Smooth muscle cell of the brain vasculature (primary cell): ENCODE results near the gene CWH43.
"Not testable (repeated sequence)": the region's sequence is repeated elsewhere in the genome, so short reads cannot be mapped to it uniquely, and the experiment has no call there.

Experiments used
- DNase-seq: peaks from one replicate; pipeline ENCODE4 v3.0.0-alpha.2; 2012; ENCODE audit warnings: low read depth, low spot score

Gene CWH43

DNA sequence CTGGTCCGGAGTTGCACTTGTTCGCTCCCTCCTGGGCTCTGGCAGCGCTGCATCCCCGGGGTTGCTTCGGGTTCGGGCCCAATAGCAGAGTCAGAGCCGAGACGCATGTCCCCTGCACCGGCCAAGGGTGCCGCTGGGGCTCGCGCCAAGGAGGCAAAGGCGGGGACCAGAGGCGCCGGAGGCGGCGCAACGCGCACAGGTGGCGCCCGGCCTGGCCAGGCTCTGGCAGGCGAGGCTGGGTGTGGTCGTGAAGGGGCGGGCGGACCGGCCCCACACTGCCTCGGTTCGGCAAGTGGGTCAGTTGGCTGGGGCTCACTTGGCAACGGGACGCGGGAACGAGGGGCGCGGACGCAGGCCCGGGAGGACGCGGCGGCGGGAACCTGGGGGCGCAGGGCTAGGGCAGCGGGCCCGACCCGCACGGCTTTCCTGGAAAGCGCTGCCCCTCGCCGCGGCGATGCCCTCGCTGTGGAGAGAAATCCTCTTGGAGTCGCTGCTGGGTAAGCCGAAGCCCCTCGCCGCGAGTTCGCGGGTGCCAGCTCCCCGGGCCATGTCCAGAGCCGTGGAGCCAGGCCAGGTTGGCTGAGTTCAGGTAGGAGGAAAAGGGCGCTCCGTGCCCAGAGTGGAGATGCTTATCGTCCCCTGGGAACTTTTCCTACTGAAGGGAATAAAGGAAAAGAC lies at the start of gene CWH43:
CWH43 (plus strand) TSS at position 300 of the 678 bp plus-strand sequence; CDS start at position 455, 155 bp downstream.
- no peak for DNase-seq

DNA sequence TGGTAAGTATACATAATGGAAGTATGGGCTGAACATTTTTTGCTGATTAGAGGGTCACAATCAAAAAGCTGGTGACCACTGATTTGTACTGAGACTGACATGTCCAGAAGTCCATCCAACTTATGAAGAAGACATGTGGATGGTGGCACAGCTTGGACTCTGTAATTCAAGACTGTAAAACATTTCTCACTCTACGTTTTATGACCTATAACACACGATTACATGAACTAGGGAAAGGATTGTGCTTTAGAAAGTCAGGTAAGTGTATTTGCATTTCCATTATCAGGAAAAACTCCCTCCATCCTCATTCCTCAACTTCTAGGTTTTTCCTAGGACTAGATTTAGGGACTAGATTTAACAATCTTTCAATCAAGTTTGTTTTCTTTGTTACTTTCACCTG lies 49.0 kb upstream of the CWH43 start:
- DNase-seq, result no peak

DNA sequence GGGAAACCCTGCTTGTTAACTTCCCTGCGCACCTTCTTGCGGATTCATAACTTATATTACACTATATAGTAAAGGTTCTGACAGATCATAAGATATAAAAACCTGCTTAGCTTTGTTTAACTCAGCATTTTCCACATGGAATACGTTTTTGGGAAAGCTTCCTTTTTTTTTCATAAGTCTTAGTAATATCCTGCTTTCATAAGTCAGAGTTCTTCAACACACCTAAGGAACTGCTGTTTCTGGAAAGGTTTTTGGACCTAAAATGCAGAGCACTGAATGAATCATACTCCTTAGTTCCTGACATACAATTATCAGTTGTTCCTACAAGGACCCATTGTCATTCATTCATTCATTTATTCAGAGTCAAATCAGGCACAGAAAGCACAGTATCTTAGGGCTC lies 47.2 kb upstream of the CWH43 start:
- no peak for DNase-seq

DNA sequence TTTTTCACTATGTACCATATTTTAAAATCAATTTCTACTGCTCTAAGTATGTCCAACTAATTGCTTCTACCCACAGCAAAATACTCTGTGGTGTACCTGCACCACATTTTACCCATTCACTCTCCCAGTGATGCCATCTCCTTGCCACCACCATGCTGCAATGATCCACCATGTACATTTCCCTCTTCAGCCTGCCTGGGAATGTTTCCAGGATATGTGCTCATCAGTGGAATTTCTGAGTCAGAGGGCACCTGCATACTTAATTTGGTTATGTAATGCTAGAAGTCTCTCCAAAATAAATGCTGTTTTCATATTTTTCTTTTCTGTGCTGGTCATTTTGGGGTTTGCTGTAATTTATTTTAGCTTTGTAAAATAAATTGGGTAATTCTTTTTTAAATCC lies 46.3 kb upstream of the CWH43 start:
- DNase-seq, result peak; percentile 39

DNA sequence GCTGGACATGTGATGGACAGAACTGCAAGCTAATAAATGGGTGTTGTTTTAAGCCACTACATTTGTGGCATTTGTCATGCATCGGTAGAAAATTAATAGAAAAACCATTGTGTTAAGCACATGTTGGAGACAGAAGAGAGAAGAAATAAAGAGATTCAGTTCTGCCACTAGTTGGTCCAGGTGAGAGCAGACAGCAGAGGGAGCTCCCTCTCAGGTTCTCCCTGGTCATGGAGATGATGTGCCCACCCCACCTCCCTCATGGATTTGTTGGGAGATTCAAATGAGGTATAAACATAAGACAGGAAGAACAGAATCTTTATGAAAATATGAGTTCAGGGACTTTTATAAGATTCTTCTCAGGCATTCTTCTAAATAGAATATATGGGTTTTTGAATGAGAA lies 42.7 kb upstream of the CWH43 start:
- DNase-seq, result no peak

DNA sequence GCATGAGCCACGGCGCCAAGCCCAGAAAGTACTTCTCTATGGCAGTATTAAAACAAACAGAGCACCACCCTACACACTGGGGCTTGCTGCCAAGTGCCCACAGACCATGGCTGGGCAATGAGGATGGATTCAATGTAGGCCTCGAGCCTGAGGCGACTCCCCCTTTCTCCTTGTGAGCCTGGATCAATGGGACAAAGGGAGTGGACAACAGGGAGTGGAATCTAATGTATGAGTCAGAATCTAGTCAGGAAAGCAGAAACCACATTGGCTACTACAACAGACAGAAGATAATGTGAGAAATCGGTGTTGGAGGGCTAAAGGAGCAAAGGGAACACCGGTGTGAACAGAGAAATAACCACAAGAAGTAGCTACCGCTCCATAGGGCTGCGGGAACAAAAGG lies 41.8 kb upstream of the CWH43 start:
- no peak for DNase-seq

DNA sequence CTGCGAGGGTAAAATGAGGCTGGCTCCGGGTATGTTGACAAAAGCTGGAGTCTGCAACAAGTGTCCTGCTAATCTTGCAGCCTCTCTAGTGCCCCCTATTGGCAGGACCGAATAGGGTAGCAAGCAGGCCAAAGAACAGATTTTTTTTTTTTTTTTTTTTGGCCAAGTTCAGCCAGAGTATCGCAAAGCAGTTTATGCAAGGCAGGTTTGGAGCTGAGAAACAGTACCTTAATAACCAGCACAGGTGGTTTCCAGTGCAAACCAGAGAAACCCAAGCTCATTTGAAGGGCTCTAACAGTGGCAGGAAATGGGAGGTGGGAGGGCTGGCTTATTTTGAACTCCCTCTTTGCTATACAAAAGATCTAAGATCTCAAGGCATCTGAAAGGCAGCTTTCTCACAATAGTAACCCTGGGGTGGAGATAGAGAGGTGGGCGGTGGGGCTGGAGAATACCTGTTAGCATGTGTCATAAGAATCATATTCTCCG lies 41.3 kb upstream of the CWH43 start:
- DNase-seq, result no peak

DNA sequence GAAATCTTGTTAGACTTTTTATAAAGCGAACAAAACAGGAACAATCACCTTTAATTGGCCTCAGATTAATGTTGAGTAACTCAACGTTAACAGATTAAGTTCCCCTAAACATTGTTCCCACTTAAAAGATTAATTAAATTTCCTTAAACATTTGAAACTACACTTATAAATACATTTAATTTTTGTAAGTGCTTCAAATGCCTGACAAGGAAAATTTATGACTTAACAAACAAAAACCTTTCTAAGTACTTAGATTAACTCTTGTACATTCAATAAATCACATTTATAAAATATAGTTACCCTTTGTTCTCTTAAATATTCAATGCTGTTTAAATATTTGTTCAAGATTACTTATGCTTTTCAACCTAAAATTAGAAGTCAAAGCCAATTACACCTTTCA lies 40.1 kb upstream of the CWH43 start:
- no peak for DNase-seq

DNA sequence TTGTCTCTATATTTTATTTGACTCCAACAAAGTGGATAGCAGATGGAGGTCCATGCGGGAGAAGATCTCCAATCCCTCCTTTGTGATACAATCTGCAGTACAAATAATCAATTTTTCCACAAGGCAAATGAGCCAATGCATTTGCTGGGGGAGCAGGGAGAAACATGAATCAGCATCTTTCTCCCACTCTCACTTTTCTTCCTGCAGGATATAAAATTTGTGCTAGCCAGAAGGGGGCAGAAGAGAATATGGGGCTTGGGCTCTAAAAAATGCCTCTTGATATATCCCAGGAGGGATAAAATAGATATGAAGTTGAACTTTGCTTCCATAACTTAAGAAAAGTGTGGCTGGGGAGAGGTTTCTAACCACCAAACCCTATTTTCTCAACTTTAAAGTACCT lies 38.3 kb upstream of the CWH43 start:
- no peak for DNase-seq

DNA sequence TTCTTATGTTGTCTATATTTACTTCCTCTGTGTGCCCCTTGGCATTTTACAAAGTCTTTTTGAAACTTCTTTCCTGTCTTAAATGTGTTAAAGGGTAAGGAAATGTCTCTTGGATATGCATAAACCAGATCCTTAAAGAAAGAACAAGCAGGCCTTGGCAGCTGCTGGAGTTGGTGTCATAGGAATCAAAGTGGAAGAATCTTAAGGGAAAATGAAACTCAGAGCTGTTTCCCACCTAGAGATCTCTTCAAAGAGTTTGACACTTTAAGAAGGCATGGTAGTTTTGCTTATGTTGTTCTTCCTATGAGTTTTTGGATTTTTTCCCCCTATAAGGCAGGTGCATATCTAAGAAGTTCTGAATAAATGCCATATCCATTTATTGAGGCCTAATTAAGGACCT lies 37.0 kb upstream of the CWH43 start:
- no peak for DNase-seq

DNA sequence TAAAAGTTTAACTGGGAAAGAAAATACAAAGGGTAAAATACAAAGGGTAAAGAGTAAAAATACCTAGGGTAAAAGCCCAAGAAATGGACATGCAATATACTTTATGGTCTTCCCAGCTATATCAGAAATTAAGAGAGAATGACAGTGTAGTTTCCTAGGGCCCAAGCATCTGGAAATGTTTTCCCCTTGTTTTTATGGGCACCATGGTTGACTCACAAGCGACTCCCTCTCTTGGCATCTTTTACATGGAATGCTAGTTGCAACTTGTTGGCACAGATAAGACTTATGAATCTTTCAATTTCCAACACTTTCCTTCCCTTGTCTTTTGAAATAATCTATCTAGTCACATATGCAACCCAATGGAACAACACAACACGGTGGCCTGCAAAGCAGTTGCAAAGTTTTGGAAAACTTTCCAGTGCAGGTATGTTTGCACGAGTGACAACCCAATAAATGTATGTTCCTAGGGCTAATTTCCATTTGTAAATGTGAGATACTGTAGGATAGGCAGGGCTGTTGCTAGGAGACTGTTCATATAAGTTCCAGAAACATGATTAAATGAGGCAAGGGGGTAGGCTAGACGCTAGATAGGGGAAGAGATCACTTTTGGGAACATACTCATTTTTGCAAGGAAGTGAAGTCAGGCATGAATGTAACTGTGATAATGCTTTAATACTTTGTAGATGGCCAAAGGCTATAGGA lies 36.4 kb upstream of the CWH43 start:
- no peak for DNase-seq

DNA sequence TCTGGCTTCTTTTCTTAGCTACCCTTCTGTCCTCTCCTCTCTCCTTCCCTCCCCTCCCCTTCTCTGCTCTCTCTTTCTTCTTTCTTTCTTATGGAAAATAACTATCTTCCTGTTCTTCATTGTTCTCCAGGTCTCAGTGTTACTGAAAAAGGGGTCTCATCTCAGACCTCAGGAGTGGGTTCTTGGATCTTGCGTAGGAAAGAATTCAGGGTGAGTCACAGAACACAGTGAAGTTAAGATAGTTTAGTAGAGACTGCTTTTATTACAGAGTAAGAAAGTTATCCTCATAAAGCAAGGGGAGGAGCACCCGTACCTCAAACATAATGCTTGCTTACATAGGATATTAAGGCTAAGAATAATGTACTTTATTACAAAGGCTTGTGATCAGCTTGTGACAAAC lies 31.8 kb upstream of the CWH43 start:
- no peak for DNase-seq

DNA sequence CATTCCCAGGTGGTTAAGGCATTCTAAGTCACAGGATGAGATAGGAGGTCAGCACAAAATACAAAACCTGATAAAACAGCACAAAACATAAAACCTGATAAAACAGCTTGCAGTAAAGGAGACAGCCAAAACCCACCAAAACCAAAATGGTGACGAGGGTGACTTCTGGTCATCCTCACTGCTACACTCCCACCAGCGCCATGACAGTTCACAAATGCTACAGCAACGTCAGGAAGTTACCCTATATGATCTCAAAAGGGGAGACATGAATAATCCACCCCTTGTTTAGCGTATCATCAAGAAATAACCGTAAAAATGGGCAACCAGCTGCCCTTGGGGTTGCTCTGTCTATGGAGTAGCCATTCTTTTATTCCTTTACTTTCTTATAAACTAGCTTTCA lies 28.7 kb upstream of the CWH43 start:
- not testable (repeated sequence) for DNase-seq

DNA sequence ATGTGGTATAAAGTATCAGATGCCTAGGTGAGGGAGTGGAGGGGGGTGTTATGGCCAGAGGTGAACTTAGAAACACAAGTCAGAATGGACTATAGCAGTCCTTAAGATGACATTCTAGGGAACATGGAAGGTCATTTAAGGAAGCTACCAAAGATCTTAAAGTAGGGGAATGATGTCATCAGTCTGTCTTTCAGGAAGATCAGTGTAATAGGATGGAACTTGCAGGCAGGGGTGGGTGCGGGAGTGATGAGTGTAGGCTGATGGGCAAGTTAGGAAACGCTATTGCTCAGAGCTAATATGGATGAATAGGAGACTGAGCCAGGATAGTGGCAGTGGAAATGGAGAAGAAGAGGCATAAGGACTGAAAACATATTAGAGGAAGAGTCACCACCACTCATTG lies 27.5 kb upstream of the CWH43 start:
- DNase-seq, result no peak

DNA sequence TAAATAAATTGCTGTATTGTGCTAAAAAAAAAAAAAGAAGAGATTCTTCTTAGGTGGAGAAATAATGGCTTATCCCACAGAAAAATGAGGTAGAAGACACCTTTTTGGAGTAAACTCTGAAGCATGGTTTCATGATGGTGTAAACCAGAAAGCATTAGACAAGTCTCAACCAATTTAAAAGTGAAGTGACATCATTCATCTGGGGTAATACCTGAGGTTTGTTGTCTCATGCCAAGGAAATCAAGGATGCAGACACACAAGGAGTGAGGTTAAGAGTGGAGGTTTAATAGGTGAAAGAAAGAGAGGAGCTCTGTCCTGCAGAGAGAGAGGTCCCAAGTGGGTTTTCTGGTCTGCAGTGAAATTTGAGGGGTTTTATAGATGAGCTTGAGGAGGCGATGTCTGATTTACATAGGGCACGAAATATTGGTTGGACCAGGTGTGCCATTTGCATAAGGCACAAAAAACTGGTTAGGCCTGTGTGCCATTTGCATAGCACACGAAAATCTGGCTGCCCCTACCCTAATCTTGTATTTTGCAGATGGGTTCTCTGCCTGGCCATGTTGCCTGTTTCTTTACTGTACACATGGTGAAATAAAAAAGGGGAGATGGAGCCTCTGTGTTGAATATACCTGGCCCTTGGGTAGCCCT lies 25.0 kb upstream of the CWH43 start:
- DNase-seq, result no peak

DNA sequence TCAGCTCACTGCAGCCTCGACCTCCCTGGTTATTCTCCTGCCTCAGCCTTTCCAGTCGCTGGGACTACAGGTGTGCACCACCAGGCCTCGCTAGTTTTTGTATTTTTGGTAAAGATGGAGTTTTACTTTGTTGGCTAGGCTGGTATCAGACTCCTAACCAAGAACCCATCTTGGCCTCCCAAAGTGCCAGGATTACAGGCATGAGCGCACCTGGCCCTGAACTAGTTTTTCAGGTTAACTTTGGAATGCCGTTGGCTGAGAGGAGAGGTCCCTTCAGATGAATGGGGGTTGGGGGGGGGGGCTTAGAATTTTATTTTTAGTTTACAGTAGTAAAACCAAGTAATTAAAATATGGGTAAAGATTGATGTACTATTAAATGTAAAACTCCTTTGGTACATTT lies 23.4 kb upstream of the CWH43 start:
- no peak for DNase-seq

DNA sequence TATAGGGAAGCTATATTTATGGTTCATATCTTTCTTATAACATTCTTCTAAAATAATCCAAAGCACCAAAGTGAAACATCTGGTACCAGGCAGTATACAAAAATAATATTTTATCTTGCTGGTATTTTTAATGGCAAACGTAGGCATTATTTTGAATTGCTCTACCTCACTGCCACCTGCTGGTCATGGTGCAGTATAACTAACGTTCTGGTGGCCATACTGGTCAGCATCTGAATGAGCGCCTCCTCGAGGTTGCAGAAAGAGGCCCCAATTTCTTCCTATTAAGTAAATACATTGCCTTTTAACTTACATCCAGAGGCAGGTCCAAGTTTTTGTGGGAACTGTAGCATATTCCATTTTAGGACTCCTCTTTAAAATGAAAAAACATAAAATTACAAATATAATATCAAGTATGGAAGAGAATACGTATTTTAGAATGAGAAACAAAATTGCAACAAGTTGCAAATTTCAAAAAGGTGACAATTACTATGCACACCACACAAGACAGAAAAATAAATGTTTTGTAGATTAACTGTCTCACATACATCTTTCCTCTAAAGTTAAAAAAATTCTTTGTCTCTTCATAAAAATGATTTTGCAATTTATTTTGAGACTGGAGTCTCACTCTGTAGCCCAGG lies 22.9 kb upstream of the CWH43 start:
- DNase-seq, result peak; percentile 80

DNA sequence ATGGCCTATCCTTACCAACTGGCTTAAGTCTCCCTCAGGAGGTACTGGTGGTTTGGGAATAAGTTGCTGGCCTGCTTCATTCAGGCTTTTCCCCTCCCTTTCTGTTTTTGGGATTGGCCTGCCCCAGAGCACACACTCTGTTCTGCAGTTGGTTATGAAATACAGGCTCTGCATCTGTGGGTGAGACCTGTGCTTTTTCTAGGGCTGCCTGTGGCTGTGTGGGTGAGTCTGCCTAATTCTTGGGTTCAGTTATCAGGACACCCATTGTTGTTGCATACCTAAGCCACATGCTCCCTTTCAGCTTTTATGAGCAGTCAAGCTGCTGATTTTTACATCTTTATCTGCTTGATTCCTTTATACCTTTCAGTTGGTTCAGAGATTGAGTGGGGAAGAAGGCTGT lies 19.0 kb upstream of the CWH43 start:
- DNase-seq, result no peak

DNA sequence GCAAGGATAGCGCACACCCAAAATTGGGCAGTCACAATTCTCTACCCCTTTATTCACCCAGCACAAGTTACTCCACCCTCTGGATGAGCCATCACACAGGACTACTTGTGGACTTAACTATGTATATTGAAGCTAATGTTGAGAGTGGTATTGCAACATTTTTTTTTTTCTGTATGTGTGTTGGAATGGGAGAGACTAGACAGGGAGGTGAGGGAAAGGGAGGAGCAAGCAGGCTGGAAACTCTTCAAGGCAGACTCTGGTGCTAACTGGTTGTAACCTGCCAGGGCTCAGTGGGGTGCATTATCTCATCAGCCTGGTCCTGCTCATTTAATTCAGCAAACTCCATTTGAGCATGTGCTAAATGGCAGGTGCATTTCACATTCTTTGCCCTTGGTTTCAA lies 18.4 kb upstream of the CWH43 start:
- DNase-seq, result no peak

DNA sequence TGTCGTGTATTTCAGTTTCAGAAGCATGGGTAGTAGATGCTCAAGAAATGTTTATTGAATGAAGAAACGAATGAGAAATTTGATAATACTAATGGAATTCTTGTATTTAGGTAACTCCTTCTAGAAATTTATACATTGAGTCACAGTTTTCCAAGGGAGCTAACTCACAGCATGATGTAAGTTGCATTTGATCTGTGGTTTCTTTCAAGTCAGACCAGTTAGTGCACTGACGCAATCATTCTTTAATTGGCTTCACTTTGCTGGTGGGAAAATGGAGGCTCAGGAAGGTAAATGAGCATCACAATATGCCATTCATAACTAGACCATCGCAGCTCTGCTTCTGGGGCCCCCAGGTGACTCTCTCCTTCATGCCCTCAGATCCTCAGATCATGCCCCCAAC lies 17.3 kb upstream of the CWH43 start:
- DNase-seq, result no peak

DNA sequence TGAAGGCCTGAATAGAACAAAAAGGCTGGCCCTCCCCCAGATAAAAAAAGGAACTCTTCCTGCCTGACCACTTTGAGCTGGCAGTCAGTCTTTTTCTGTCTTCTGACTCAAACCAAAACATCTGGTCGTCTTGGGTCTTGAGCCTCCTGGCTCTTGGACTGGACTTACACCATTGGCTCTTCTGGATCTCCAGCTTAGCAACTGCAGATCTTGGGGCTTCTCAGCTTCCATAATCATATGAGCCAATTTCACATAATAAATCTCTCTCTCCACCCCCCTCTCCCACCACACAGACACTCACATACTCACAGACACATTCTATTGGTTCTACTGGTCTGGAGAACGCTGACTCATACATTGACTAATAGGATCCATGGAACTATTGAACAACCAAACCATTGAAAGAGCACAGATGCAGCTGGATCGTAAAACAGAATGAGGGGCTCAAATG lies 15.6 kb upstream of the CWH43 start:
- DNase-seq, result no peak

DNA sequence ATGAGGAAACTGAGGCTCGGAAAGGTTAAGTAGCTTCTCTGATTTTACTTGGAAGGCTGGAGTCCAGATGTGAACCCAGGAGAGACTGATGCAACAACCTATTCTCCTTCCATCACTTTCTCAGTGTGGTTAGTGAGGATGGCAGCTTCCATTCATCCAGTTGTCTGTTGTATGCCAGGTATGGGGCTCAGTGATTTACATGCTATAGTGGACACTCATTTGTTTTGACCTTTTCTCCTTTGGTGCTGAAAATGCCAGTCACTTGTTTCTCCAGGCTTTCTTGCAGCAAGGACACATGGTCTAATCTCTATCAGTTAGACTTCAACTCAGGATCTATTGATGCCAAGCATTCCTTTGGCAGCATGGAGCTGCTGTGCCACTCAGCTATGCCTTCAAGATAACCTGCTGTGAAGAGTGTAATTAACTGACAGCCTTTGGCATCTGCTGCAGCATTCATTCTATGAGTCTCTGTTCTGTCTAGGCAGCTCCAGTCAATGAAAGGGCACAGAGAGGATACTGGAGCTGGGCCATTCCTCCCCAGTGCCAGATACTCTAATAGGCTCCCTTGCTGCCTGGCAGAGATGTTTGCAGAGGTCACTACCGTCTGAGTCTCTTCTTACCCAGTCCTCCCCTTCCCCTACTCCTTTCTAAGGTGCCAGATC lies 11.0 kb upstream of the CWH43 start:
- no peak for DNase-seq
